ENCODE results near the gene HOXA9. TPM values are rescaled to one million over a fixed set of nuclear protein-coding genes. Genes with fewer than 3 reads are reported as not detected.

Gene HOXA9
- total and polyA plus RNA-seq, 4 donors, result 0.02 to 0.70 TPM; not detected in 2

GRCh38 chr7:27213433-27214238 lies 48.3 kb upstream of the HOXA9 start:
- Histone ChIP-seq H3K4me1 (ENCODE audit: control insufficient read depth in 4 of 4, insufficient read depth in 4 of 4, low read length in 3 of 4) (peaks cover 6 to 10% (median 7%) of the 10 kb centered on the region in 4 donors), H3K36me3 (ENCODE audit: control insufficient read depth in 4 of 4, insufficient read depth in 3 of 4, low read depth in 1 of 4, low read length in 3 of 4) (no peaks in the 10 kb centered on the region), H3K27me3 (ENCODE audit: control insufficient read depth in 4 of 4, insufficient read depth in 4 of 4, low read length in 3 of 4) (peaks cover 0 to 10% (median 7%) of the 10 kb centered on the region in 4 donors), H3K27ac (ENCODE audit: low read depth in 1 of 2, low read length in 2 of 2) (no peak overlapping the region), H3K9ac (ENCODE audit: low read depth in 1 of 2, low read length in 2 of 2) (no peak overlapping the region), H3K9me3 (ENCODE audit: control insufficient read depth in 4 of 4, low read length in 3 of 4) (no peaks in the 10 kb centered on the region), H3K4me3 (ENCODE audit: low read depth in 1 of 3, low read length in 3 of 3) (no peak overlapping the region)
- WGBS, result 36% methylated on average over 50 of the region's 50 CpGs
- TF ChIP-seq ZBTB33 (IDR thresholded peaks at IDR 0.05) (no peak), NR2F2 (IDR thresholded peaks at IDR 0.05) (no peak), FOXA2 (IDR thresholded peaks at IDR 0.05) (no peak), TAF1 (conservative IDR thresholded peaks at IDR 0.05) (no peak), RXRA (IDR thresholded peaks at IDR 0.05) (no peak), ATF3 (IDR thresholded peaks at IDR 0.05) (no peak), CTCF (IDR thresholded peaks at IDR 0.05; ENCODE audit: low read depth, low read length, missing input control) (no peak), SP1 (IDR thresholded peaks at IDR 0.05) (no peak), MAX (IDR thresholded peaks at IDR 0.05) (no peak), RAD21 (IDR thresholded peaks at IDR 0.05) (no peak), YY1 (IDR thresholded peaks at IDR 0.05) (no peak), FOXA1 (IDR thresholded peaks at IDR 0.05) (no peak), GABPA (IDR thresholded peaks at IDR 0.05 in 1 of 2, conservative IDR thresholded peaks at IDR 0.05 in 1 of 2) (no peak), JUND (IDR thresholded peaks at IDR 0.05) (no peak), HNF4G (IDR thresholded peaks at IDR 0.05) (no peak), REST (IDR thresholded peaks at IDR 0.05) (no peak), HNF4A (conservative IDR thresholded peaks at IDR 0.05) (no peak), EGR1 (IDR thresholded peaks at IDR 0.05; ENCODE audit: low read depth in 2 of 2) (no peak)
- DNase-seq (ENCODE audit: low spot score), result no peak
